Measurements from ENCODE around the gene C2orf42.

DNA sequence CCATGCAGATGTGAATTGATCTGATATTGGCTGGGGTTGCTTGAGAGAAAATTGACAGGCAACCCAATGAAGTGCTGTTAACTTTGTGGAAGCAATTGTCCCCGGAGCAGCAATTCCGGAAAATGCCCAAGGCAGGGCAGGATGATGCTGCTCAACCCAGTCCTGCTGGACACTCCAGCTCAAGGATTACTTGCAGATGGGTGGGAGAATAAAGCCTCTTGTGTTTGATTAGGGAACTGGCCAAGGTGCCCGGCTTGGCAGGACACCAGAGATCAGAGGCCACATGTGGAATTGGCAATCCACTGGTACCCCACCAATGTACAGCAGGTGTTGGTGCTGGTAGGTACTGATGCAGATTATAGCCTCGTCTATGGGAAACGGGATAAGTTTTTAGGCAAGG is 12.3 kb upstream of the C2orf42 start:
- TF ChIP-seq, protein P1, sequence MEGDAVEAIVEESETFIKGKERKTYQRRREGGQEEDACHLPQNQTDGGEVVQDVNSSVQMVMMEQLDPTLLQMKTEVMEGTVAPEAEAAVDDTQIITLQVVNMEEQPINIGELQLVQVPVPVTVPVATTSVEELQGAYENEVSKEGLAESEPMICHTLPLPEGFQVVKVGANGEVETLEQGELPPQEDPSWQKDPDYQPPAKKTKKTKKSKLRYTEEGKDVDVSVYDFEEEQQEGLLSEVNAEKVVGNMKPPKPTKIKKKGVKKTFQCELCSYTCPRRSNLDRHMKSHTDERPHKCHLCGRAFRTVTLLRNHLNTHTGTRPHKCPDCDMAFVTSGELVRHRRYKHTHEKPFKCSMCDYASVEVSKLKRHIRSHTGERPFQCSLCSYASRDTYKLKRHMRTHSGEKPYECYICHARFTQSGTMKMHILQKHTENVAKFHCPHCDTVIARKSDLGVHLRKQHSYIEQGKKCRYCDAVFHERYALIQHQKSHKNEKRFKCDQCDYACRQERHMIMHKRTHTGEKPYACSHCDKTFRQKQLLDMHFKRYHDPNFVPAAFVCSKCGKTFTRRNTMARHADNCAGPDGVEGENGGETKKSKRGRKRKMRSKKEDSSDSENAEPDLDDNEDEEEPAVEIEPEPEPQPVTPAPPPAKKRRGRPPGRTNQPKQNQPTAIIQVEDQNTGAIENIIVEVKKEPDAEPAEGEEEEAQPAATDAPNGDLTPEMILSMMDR (conservative IDR thresholded peaks at IDR 0.05; ENCODE audit: low read depth, low read length): no peak
- TF ChIP-seq EZH2 (IDR thresholded peaks at IDR 0.05; ENCODE audit: low read length, unreplicated experiment) (no peak), EZH2phosphoT487 (IDR thresholded peaks at IDR 0.05; ENCODE audit: borderline replicate concordance, low read length) (no peak)
